Esophagus (tissue), 2 donors: Measurements from ENCODE around the gene PDE1C. TPM values are rescaled to one million over a fixed set of nuclear protein-coding genes. Genes with fewer than 3 reads are reported as not detected.
A peak's percentile ranks its signal among the peaks of the same experiment; 100 is the strongest.
"Not testable (repeated sequence)": the region's sequence is repeated elsewhere in the genome, so short reads cannot be mapped to it uniquely, and the experiment has no call there.

ENCODE experiments used
- H3K27ac ChIP-seq, 2 donors: one replicate each; pipeline ENCODE4 v1.5.1; 2013; ENCODE audit warnings: low read depth in 2 of 2, mild to moderate bottlenecking in 2 of 2, inconsistent platforms in 1 of 2, low read length in 1 of 2, moderate library complexity in 1 of 2
- H3K27me3 ChIP-seq, 2 donors: one replicate each; pipeline ENCODE4 v1.6.1; 2013; ENCODE audit warnings: low read length in 2 of 2, control low read depth in 1 of 2, mild to moderate bottlenecking in 1 of 2; ENCODE audit not compliant: insufficient read depth in 2 of 2, control insufficient read depth in 1 of 2
- H3K36me3 ChIP-seq, 2 donors: one replicate each; pipeline ENCODE4 v1.6.1; 2013; ENCODE audit warnings: low read length in 1 of 2; ENCODE audit not compliant: control insufficient read depth in 2 of 2, insufficient read depth in 2 of 2
- H3K4me1 ChIP-seq, 2 donors: one replicate each; pipeline ENCODE4 v1.6.1; 2013; ENCODE audit warnings: low read length in 1 of 2; ENCODE audit not compliant: control insufficient read depth in 2 of 2, insufficient read depth in 2 of 2
- H3K4me3 ChIP-seq, 2 donors: one replicate each; pipeline ENCODE4 v1.5.1; 2013; ENCODE audit warnings: low read length in 2 of 2, mild to moderate bottlenecking in 2 of 2, low read depth in 1 of 2, moderate library complexity in 1 of 2
- H3K9me3 ChIP-seq, 2 donors: one replicate each; pipeline ENCODE4 v1.6.1; 2013; ENCODE audit warnings: mild to moderate bottlenecking in 2 of 2, low read depth in 1 of 2, low read length in 1 of 2, moderate library complexity in 1 of 2; ENCODE audit not compliant: control insufficient read depth in 2 of 2, insufficient read depth in 1 of 2
- WGBS, 2 donors: extraction: QIAGEN DNeasy Blood & Tissue Kit; methylation state at CpG; one replicate each; pipeline ENCODE4 v1.1.7; 2013; 5-methylcytosine and 5-hydroxymethylcytosine counted together
- polyA plus RNA-seq, 2 donors: library from polyadenylated mRNA; stranded (reverse); fragments of 200-250 nt; gene quantifications; one replicate each; pipeline ENCODE4 v1.2.3, GENCODE V29; 2013
- donor health status: healthy with polysubstance abuse.
- donor health status: Bipolar disorder and iron deficiency.

The PDE1C gene
- polyA plus RNA-seq, 2 donors = 1.9 to 2.2 TPM

DNA sequence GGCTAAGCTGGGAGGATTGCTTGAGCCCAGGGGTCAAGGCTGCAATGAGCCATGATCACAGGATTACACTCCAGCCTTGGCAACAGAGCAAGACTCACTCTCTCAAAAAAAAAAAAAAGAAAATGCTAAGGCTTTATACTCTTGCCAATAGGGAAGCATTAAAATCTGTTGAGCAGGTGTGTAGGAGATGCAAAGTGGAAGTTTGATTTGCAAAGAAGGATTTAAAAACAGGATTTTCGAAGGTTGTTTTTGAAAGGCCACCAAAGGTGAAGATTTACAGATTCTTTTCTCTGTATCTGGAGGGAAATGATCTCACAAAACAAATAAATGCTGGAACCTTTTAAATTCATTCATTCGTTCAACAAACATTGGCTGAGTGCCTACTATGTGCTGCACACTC is 8.6 kb upstream of the PDE1C start:
- Histone ChIP-seq H3K27ac (no peak overlapping the region), H3K4me1 (no peaks in the 10 kb centered on the region), H3K36me3 (no peaks in the 10 kb centered on the region), H3K27me3 (no peaks in the 10 kb centered on the region), H3K9me3 (no peaks in the 10 kb centered on the region), H3K4me3 (no peak overlapping the region)
- WGBS, 2 donors = 43 to 52% methylated on average over 2 of the region's 2 CpGs

DNA sequence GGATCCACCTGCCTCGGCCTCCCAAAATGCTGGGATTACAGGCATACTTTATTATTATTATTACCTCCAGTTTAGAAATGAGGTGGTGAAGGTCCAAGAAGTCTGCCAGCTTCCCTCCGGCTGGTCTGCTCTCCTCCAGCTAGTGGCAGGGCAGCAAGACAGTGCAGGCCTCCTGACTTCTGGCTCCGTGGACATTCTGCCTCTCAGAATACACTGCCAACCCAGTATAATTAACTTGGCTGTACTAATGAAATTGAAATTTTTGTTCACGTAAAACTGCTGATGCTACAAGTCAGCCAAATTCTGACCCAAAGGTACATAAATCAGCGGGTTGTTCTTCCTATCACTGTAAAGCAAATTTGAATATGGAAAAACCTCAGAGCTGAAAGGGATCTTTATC is 7.6 kb upstream of the PDE1C start:
- H3K9me3 ChIP-seq = no peaks in the 10 kb centered on the region
- H3K4me1 ChIP-seq = no peaks in the 10 kb centered on the region
- H3K36me3 ChIP-seq = no peaks in the 10 kb centered on the region
- no peaks in the 10 kb centered on the region for H3K27me3 ChIP-seq
- no peak overlapping the region for H3K27ac ChIP-seq
- 81 to 85% methylated on average over 5 of the region's 5 CpGs for WGBS, 2 donors
- no peak overlapping the region for H3K4me3 ChIP-seq

DNA sequence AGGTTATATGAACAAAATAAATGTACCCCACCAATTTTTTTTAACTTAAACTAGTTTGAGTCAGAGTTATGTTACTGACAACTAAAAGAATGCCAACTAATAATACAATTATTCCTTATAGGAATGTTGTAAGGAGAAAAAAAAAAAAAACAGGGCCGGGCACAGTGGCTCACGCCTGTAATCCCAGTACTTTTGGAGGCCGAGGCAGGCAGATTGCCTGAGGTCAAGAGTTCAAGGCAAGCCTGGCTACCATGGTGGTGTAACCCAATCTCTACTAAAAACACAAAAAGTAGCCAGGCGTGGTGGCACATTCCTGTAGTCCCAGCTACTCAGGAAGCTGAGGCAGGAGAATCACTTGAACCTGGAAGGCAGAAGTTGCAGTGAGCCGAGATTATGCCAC is 6.6 kb upstream of the PDE1C start:
- not testable (repeated sequence) for H3K27me3 ChIP-seq, H3K9me3 ChIP-seq, H3K4me1 ChIP-seq, H3K36me3 ChIP-seq, H3K4me3 ChIP-seq, H3K27ac ChIP-seq
- 53 to 62% methylated on average over 5 of the region's 5 CpGs for WGBS, 2 donors

DNA sequence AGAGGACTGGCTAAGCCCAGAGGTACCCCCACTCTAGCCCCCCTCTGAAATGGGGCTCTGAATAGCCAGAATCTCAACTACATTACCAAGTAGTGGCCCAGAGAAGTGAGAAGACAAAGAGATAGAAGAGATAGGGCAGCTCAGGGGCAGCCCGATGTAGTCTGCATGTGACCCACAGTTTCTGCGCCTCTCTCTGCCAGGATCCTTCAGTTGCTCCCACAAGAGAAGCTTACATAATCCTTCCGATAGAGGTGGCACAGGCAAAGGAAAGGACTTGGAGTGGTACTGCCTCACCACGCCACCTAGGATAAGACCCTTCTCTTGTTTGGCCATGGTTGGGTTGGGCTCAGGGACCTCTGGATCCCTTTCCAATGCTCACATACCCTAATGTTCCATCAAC is 5.4 kb upstream of the PDE1C start:
- no peaks in the 10 kb centered on the region for H3K27me3 ChIP-seq
- no peak overlapping the region for H3K4me3 ChIP-seq
- H3K27ac ChIP-seq = no peak overlapping the region
- peaks cover 0 to 4% of the 10 kb centered on the region in 2 donors for H3K4me1 ChIP-seq
- H3K9me3 ChIP-seq = no peaks in the 10 kb centered on the region
- 92 to 94% methylated on average over 4 of the region's 4 CpGs for WGBS, 2 donors
- no peaks in the 10 kb centered on the region for H3K36me3 ChIP-seq

DNA sequence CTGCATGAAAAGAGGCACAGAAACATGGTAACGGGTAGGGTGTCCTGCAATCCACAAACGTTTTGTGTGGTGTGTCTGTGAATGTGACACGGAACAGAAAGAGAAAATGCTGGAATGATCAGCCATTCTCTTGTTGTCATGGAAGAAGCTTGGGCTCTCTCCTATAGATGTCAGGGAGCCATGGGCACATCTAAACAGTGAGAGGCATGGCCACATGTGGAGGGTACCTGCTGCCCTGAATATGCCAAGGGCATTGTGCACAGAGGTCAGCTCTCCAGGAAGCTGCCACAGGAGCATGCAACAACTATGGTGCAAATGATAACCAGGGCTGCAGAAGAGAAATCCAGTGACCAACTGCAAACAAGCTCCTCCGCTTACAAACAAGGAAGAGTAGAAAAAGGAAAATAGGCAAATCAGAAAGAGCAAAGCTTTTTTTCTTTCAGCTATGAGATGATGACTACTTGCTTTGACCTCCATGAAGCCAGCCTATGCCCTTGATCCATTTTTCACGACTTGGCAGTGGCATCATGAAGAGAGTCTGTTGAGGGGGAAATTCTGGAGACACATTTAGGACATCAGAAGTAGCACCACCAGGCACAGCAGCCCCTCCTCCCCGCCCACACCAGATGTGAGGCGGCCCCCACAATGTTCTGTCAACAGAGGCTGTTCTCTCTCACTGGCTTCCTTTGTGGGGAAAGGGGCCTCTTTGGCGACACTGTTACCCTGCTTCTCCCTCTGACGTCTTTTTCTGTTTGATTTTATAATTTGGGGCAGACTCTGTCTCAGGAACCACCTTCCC is 4.8 kb upstream of the PDE1C start:
- Histone ChIP-seq H3K36me3 (no peaks in the 10 kb centered on the region), H3K9me3 (no peaks in the 10 kb centered on the region), H3K4me1 (peaks cover 0 to 8% of the 10 kb centered on the region in 2 donors), H3K27me3 (no peaks in the 10 kb centered on the region), H3K4me3 (no peak overlapping the region), H3K27ac (no peak overlapping the region)
- 69 to 70% methylated on average over 9 of the region's 9 CpGs for WGBS, 2 donors

DNA sequence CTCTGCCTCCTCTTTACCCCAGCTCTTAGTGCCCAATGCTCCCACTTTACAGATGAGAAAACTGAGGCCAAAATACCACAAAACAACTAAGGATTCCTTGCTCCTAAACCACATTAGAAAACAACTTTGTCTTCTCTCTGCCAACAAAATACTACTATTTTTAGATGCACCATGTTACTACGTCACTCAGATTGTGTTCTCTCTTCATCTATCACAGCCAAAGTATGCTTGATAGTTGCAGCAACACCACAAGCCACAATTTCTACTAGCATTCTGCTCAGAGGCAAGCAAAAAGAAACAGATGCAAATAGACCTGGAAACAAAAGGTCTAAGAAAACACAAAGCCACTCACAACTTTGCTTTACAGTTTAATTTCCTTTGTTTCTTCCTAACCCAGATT is 3.3 kb upstream of the PDE1C start:
- 71 to 79% methylated on average over 1 of the region's 1 CpG for WGBS, 2 donors
- H3K4me3 ChIP-seq = no peak overlapping the region
- no peaks in the 10 kb centered on the region for H3K9me3 ChIP-seq
- H3K36me3 ChIP-seq = no peaks in the 10 kb centered on the region
- H3K27me3 ChIP-seq = no peaks in the 10 kb centered on the region
- H3K4me1 ChIP-seq = peaks cover 0 to 8% of the 10 kb centered on the region in 2 donors
- H3K27ac ChIP-seq = no peak overlapping the region

DNA sequence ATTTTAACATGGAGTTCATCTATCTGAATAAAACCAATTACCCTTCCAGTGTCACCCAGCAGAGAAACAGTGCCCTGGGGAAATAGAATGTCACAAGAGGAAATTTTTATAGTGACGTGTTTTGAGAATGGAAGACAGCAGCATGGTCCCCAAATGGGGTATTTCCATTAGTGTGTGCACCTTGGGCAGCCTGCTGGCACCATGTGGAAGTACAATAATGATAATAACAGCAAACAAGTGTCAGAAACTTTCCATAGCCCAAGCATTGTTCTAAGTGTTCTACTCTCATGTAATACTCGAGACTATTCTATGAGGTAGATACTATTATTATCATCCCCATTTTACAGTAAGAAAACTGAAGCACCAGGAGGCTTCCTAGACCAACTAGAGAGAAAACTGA is 2.2 kb upstream of the PDE1C start:
- 70 to 73% methylated on average over 2 of the region's 2 CpGs for WGBS, 2 donors
- peaks cover 0 to 8% of the 10 kb centered on the region in 2 donors for H3K4me1 ChIP-seq
- H3K9me3 ChIP-seq = no peaks in the 10 kb centered on the region
- no peak overlapping the region for H3K4me3 ChIP-seq
- H3K27me3 ChIP-seq = no peaks in the 10 kb centered on the region
- H3K27ac ChIP-seq = no peak overlapping the region
- H3K36me3 ChIP-seq = no peaks in the 10 kb centered on the region

DNA sequence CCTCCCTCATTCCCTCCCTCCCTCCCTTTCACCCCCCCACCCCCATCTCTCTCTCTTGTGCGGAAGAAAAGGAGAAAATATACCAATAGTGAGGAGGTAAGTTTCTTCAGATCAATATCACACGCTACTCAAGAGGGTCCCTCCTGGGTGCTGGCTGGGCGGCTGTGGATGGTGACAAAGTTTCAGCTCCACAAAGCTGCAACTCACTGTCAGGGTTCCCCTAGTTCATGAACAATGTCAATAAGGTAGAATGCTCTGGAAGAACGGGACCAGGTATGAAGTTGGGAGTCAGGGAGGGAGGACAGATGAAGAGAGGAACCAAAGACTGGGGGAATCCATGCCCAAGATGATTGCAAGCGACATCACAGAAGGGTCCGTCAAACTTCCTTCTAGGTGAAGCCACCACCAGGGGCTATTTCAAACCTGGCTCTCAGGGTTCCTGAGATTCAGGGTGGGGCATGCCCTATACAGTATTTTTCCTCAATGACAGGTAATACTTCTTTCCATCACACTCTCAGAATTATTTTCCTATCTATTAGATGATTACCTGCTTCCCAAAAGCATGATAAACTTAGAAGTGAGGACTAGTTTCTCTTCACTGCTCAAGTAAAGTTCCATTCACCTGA is 1.4 kb upstream of the PDE1C start:
- peaks cover 0 to 8% of the 10 kb centered on the region in 2 donors for H3K4me1 ChIP-seq
- H3K27ac ChIP-seq = no peak overlapping the region
- H3K4me3 ChIP-seq = peak overlapping the region in 1 of 2 donors; percentile 36
- 48 to 54% methylated on average over 5 to 6 of the region's 6 CpGs for WGBS, 2 donors
- H3K27me3 ChIP-seq = no peaks in the 10 kb centered on the region
- H3K9me3 ChIP-seq = no peaks in the 10 kb centered on the region
- no peaks in the 10 kb centered on the region for H3K36me3 ChIP-seq

DNA sequence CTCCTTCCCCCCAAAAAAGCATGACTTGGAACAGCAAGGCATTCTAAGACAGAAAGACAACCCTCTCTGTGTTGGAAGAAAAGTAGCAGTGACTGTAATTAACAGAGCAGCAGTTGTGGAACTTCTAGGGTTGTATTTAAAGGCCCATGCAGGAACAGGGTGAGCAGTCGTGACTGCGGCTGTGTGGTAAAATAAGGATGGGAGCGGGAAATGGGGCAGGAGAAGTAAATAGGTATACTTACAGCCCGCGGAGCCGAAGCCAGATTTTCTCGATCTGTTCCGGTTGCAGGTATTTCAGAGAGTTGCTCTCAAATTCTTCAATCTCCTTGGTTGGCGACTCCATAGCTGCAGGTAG is 179 bp downstream of the PDE1C start:
- H3K27ac ChIP-seq = peak overlapping the region; percentile 3 to 63
- peak overlapping the region; percentile 36 to 47 for H3K4me3 ChIP-seq
- H3K4me1 ChIP-seq = peaks cover 0 to 8% of the 10 kb centered on the region in 2 donors
- no peaks in the 10 kb centered on the region for H3K9me3 ChIP-seq
- no peaks in the 10 kb centered on the region for H3K27me3 ChIP-seq
- no peaks in the 10 kb centered on the region for H3K36me3 ChIP-seq
- WGBS, 2 donors = 18 to 30% methylated on average over 9 of the region's 9 CpGs

DNA sequence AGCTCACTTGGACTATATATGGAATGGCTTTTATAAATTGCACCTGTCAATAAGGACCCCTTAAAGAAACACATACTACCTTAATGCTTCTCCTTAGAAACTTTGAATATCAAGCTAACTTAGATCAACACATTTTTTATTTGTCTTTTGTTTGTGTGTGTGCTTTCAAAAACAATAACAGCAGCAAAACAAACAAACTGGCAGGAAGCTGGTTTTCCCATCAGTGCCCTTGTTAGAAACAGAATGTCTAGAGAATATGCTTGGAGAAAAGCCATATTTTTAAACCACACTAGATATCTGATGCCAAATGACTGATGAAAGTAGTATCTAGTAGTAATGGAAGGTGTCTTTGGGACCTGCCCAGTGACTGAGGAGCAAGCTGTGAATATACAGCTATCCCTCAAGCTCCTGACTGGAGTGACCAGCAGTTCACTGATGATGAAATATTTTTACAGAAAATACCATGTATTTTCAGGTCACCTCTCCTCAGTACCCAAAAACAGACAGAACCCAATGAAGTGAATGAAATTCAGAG is 1.0 kb downstream of the PDE1C start:
- Histone ChIP-seq H3K4me3 (peak overlapping the region in 1 of 2 donors; percentile 36), H3K9me3 (no peaks in the 10 kb centered on the region), H3K36me3 (no peaks in the 10 kb centered on the region), H3K27me3 (no peaks in the 10 kb centered on the region), H3K27ac (no peak overlapping the region), H3K4me1 (peaks cover 0 to 8% of the 10 kb centered on the region in 2 donors)
